Measurements from ENCODE around the gene PLEKHM1.
A peak's percentile ranks its signal among the peaks of the same experiment; 100 is the strongest.
"Not testable (repeated sequence)": the region's sequence is repeated elsewhere in the genome, so short reads cannot be mapped to it uniquely, and the experiment has no call there.

The PLEKHM1 gene

GRCh38 chr17:45490615-45491433 lies at the start of gene PLEKHM1:
Gene PLEKHM1, minus strand, starts transcription at chr17:45490721. Its CDS starts 8,237 bp downstream, at chr17:45482484.
- DNase-seq (ENCODE audit: low read depth in 2 of 3, low spot score in 1 of 3), result peak; percentile 66 to 78 (median 69)

GRCh38 chr17:45538168-45538567 lies 47.6 kb upstream of the PLEKHM1 start:
- DNase-seq (ENCODE audit: low read depth in 2 of 3, low spot score in 1 of 3), result not testable (repeated sequence)

- DNase-seq (ENCODE audit: low read depth in 2 of 3, low spot score in 1 of 3), result not testable (repeated sequence)
These were observed 15.6 kb upstream of the PLEKHM1 start for GRCh38 chr17:45506072-45506471.

GRCh38 chr17:45505183-45505582 lies 14.7 kb upstream of the PLEKHM1 start:
- DNase-seq (ENCODE audit: low read depth in 2 of 3, low spot score in 1 of 3), result not testable (repeated sequence)

GRCh38 chr17:45501092-45501707 lies 10.7 kb upstream of the PLEKHM1 start:
- DNase-seq (ENCODE audit: low read depth in 2 of 3, low spot score in 1 of 3), result not testable (repeated sequence)

- not testable (repeated sequence) for DNase-seq (ENCODE audit: low read depth in 2 of 3, low spot score in 1 of 3)
These were observed 10.0 kb upstream of the PLEKHM1 start for GRCh38 chr17:45500478-45500877.

- not testable (repeated sequence) for DNase-seq (ENCODE audit: low read depth in 2 of 3, low spot score in 1 of 3)
These were observed 8.7 kb upstream of the PLEKHM1 start for GRCh38 chr17:45499208-45499607.

GRCh38 chr17:45498377-45498776 lies 7.9 kb upstream of the PLEKHM1 start:
- not testable (repeated sequence) for DNase-seq (ENCODE audit: low read depth in 2 of 3, low spot score in 1 of 3)

- not testable (repeated sequence) for DNase-seq (ENCODE audit: low read depth in 2 of 3, low spot score in 1 of 3)
These were observed 6.9 kb upstream of the PLEKHM1 start for GRCh38 chr17:45497449-45497848.

GRCh38 chr17:45496507-45496906 lies 6.0 kb upstream of the PLEKHM1 start:
- DNase-seq (ENCODE audit: low read depth in 2 of 3, low spot score in 1 of 3), result not testable (repeated sequence)

- not testable (repeated sequence) for DNase-seq (ENCODE audit: low read depth in 2 of 3, low spot score in 1 of 3)
These were observed 4.0 kb upstream of the PLEKHM1 start for GRCh38 chr17:45494556-45494955.

- DNase-seq (ENCODE audit: low read depth in 2 of 3, low spot score in 1 of 3), result not testable (repeated sequence)
These were observed 1.6 kb upstream of the PLEKHM1 start for GRCh38 chr17:45492156-45492555.

- not testable (repeated sequence) for DNase-seq (ENCODE audit: low read depth in 2 of 3, low spot score in 1 of 3)
These were observed 323 bp downstream of the PLEKHM1 start for GRCh38 chr17:45490198-45490597.

- not testable (repeated sequence) for DNase-seq (ENCODE audit: low read depth in 2 of 3, low spot score in 1 of 3)
These were observed 2.8 kb downstream of the PLEKHM1 start for GRCh38 chr17:45487704-45488103.

GRCh38 chr17:45483591-45484216 lies 6.8 kb downstream of the PLEKHM1 start:
- not testable (repeated sequence) for DNase-seq (ENCODE audit: low read depth in 2 of 3, low spot score in 1 of 3)

- not testable (repeated sequence) for DNase-seq (ENCODE audit: low read depth in 2 of 3, low spot score in 1 of 3)
These were observed 7.3 kb downstream of the PLEKHM1 start for GRCh38 chr17:45483177-45483576.

- DNase-seq (ENCODE audit: low read depth in 2 of 3, low spot score in 1 of 3), result not testable (repeated sequence)
These were observed 8.2 kb downstream of the PLEKHM1 start for GRCh38 chr17:45482317-45482716.

GRCh38 chr17:45475436-45475835 lies 15.1 kb downstream of the PLEKHM1 start:
- not testable (repeated sequence) for DNase-seq (ENCODE audit: low read depth in 2 of 3, low spot score in 1 of 3)

- not testable (repeated sequence) for DNase-seq (ENCODE audit: low read depth in 2 of 3, low spot score in 1 of 3)
These were observed 18.3 kb downstream of the PLEKHM1 start for GRCh38 chr17:45472249-45472648.

- not testable (repeated sequence) for DNase-seq (ENCODE audit: low read depth in 2 of 3, low spot score in 1 of 3)
These were observed 21.3 kb downstream of the PLEKHM1 start for GRCh38 chr17:45469204-45469563.

GRCh38 chr17:45468293-45469203 lies 22.0 kb downstream of the PLEKHM1 start:
- not testable (repeated sequence) for DNase-seq (ENCODE audit: low read depth in 2 of 3, low spot score in 1 of 3)

All from stimulated activated CD4-positive, alpha-beta T cell treated with anti-CD3 and anti-CD28 coated beads, Interleukin-12 subunit alpha, Interleukin-12 subunit beta, amount 100 ng/mL, for 48 hours (primary cell).